Activated T-cell treated with anti-CD3 and anti-CD28 coated beads, Interleukin-2, amount 50 U/mL, for 72 hours (primary cell): ENCODE measurements around the gene EFHC1. TPM values are rescaled to one million over a fixed set of nuclear protein-coding genes. Genes with fewer than 3 reads are reported as not detected.
A peak's percentile ranks its signal among the peaks of the same experiment; 100 is the strongest.

Experiments
- ATAC-seq, 2 donors: fragments of 150-1000 bp; cut with Tn5 transposase; replicated peaks in 1 of 2; 2 replicates each; pipeline ENCODE4 v1.10.0; 2021; ENCODE audit warnings: moderate library complexity in 2 of 2, mild to moderate bottlenecking in 1 of 2
- DNase-seq, 2 donors: peaks; one replicate each; pipeline ENCODE4 v3.0.0; 2021 to 2022; ENCODE audit warnings: mixed read lengths in 1 of 2
- H3K27ac Mint-ChIP-seq: one replicate; pipeline ENCODE4 v1.8.0; 2022; ENCODE audit warnings: mild to moderate bottlenecking, moderate library complexity, mixed read lengths
- H3K27me3 Mint-ChIP-seq: one replicate; pipeline ENCODE4 v1.8.0; 2022; ENCODE audit warnings: low read depth, mixed read lengths
- H3K36me3 Mint-ChIP-seq, 2 donors: one replicate each; pipeline ENCODE4 v1.8.0; 2022; ENCODE audit warnings: mixed read lengths in 2 of 2, mild to moderate bottlenecking in 1 of 2; ENCODE audit not compliant: insufficient read depth in 2 of 2
- H3K4me1 Mint-ChIP-seq: one replicate; pipeline ENCODE4 v1.8.0; 2022; ENCODE audit warnings: low read depth, mixed read lengths
- H3K4me3 Mint-ChIP-seq, 2 donors: one replicate each; pipeline ENCODE4 v1.8.0; 2022; ENCODE audit warnings: mild to moderate bottlenecking in 2 of 2, mixed read lengths in 2 of 2, moderate library complexity in 2 of 2
- H3K9me3 Mint-ChIP-seq, 2 donors: one replicate each; pipeline ENCODE4 v1.8.0; 2022; ENCODE audit warnings: mixed read lengths in 2 of 2
- total RNA-seq, 2 donors: library from RNA; stranded (reverse); gene quantifications; one replicate each; pipeline ENCODE4 v1.2.3, GENCODE V29; 2022

Gene EFHC1
- total RNA-seq, 2 donors from 2014 or later: 4.6 to 5.1 TPM

GRCh38 chr6:52491203-52492069 is 71.3 kb downstream of the EFHC1 start:
- no peaks in the 10 kb centered on the region for H3K27me3 Mint-ChIP-seq
- H3K9me3 Mint-ChIP-seq: peaks cover 0 to 5% of the 10 kb centered on the region in 2 donors
- H3K27ac Mint-ChIP-seq: no peak overlapping the region
- peaks cover 0 to 4% of the 10 kb centered on the region in 2 donors for H3K36me3 Mint-ChIP-seq
- H3K4me1 Mint-ChIP-seq: no peaks in the 10 kb centered on the region
- no peak for ATAC-seq
- no peak overlapping the region for H3K4me3 Mint-ChIP-seq
- DNase-seq: no peak

GRCh38 chr6:52493669-52494068 is 73.5 kb downstream of the EFHC1 start:
- no peak overlapping the region for H3K4me3 Mint-ChIP-seq
- H3K27ac Mint-ChIP-seq: no peak overlapping the region
- H3K4me1 Mint-ChIP-seq: no peaks in the 10 kb centered on the region
- no peaks in the 10 kb centered on the region for H3K27me3 Mint-ChIP-seq
- H3K36me3 Mint-ChIP-seq: peaks cover 0 to 4% of the 10 kb centered on the region in 2 donors
- ATAC-seq (peak; percentile 31 to 76), DNase-seq (no peak)
- H3K9me3 Mint-ChIP-seq: peaks cover 0 to 5% of the 10 kb centered on the region in 2 donors

GRCh38 chr6:52494298-52495072 is 74.3 kb downstream of the EFHC1 start:
- no peak for DNase-seq
- Mint-ChIP-seq H3K27ac (no peak overlapping the region), H3K9me3 (peaks cover 0 to 5% of the 10 kb centered on the region in 2 donors), H3K4me1 (no peaks in the 10 kb centered on the region), H3K27me3 (no peaks in the 10 kb centered on the region), H3K4me3 (no peak overlapping the region), H3K36me3 (peaks cover 0 to 4% of the 10 kb centered on the region in 2 donors)
- ATAC-seq: peak in 1 of 2 donors; percentile 21

GRCh38 chr6:52495922-52496321 is 75.8 kb downstream of the EFHC1 start:
- Mint-ChIP-seq H3K4me3 (no peak overlapping the region), H3K9me3 (peaks cover 0 to 5% of the 10 kb centered on the region in 2 donors)

DNA sequence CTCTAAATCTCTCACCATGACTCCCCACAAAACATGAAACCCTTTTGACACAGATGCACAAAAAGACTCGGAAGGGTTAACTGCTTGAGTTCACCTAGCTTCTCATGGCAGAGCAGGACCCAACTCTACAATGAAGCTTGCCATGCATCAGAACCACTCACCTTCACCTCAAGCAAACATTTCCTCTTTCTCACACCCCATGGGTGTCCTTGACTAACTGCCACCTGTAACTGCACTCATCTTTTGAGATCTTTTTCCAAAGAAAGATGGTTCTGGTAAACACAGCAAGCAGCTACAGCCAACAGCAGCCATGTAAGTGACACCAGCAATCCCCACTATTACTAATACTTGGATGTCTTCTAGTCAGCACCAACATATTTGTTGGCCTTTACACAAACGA is 76.5 kb downstream of the EFHC1 start:
- Mint-ChIP-seq H3K4me1 (no peaks in the 10 kb centered on the region), H3K27ac (no peak overlapping the region), H3K27me3 (no peaks in the 10 kb centered on the region), H3K9me3 (peaks cover 0 to 5% of the 10 kb centered on the region in 2 donors), H3K36me3 (peaks cover 0 to 4% of the 10 kb centered on the region in 2 donors), H3K4me3 (no peak overlapping the region)
- DNase-seq (no peak), ATAC-seq (no peak)

More at GRCh38 chr6:52495922-52496321, 75.8 kb downstream of the EFHC1 start:
- ATAC-seq (no peak), DNase-seq (no peak)
- Mint-ChIP-seq H3K27ac (no peak overlapping the region), H3K36me3 (peaks cover 0 to 4% of the 10 kb centered on the region in 2 donors), H3K4me1 (no peaks in the 10 kb centered on the region), H3K27me3 (no peaks in the 10 kb centered on the region)

DNA sequence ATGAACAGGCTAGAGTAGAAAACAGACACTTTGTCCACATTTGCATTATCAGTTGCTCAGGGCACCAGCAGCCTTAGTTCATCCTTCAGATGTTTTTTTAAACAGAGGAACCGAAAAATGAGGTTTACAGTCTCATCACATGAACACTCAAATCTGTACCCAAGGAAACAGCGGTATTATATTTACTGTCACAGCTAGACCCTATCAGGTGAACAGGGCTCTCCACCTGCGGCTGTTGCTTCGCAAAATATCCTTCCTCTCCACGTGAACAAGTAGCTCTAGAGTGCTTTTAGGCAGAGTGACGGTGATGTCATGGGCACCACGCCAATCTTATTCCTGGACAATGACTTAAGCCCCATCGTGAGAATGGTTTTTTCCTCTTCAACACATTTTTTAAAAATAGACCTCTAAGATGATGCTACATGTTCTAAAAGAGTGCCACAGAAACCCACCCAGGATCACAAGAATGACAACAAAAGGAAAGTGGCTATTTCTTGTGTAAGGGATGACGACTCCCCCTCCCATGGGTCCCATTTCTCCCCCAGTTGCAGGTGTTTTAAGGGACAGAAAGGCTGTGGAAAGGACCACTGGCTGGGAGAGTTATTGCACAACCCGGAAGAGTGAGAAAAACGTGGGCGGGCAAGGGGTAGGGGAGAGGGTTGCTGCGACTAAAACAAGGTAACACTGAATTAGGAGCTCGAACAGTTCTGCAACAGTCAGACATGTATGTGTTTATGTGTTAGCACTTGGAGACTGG is 77.7 kb downstream of the EFHC1 start:
- ATAC-seq (peak in 1 of 2 donors; percentile 8), DNase-seq (no peak)
- H3K36me3 Mint-ChIP-seq: peaks cover 0 to 4% of the 10 kb centered on the region in 2 donors
- no peaks in the 10 kb centered on the region for H3K4me1 Mint-ChIP-seq
- H3K4me3 Mint-ChIP-seq: no peak overlapping the region
- H3K9me3 Mint-ChIP-seq: peaks cover 0 to 5% of the 10 kb centered on the region in 2 donors
- H3K27me3 Mint-ChIP-seq: no peaks in the 10 kb centered on the region
- no peak overlapping the region for H3K27ac Mint-ChIP-seq

DNA sequence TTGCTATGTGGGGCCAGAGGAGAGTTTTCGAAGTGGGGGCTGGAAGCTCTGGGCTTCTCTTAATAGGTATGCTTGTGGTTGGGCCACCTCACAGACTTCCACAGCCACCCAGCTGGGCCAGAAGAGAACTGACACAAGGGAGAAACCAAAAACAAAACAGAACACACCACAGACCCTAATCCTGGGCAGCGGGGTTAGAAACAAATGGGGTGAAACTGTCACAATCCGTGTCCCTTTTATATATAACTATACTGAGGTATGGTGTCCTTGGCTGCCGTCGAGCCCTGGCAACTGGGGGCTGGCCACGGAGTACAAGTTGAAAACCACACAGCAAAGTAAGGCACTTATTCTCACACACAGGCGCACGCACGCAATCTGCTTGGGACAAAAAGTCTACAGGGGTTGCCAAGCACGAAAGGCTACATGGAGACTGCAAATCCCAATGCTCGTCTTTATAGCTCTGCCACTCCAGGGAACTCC is 78.4 kb downstream of the EFHC1 start:
- Mint-ChIP-seq H3K4me1 (no peaks in the 10 kb centered on the region), H3K9me3 (peaks cover 0 to 5% of the 10 kb centered on the region in 2 donors), H3K27ac (no peak overlapping the region), H3K27me3 (no peaks in the 10 kb centered on the region), H3K36me3 (peaks cover 0 to 4% of the 10 kb centered on the region in 2 donors), H3K4me3 (no peak overlapping the region)
- ATAC-seq: no peak
- DNase-seq: no peak

- ATAC-seq (no peak), DNase-seq (no peak)
- H3K27me3 Mint-ChIP-seq: no peaks in the 10 kb centered on the region
- no peak overlapping the region for H3K4me3 Mint-ChIP-seq
- H3K4me1 Mint-ChIP-seq: no peaks in the 10 kb centered on the region
- no peak overlapping the region for H3K27ac Mint-ChIP-seq
- H3K9me3 Mint-ChIP-seq: peaks cover 0 to 5% of the 10 kb centered on the region in 2 donors
- H3K36me3 Mint-ChIP-seq: peaks cover 0 to 4% of the 10 kb centered on the region in 2 donors
Measured at GRCh38 chr6:52499026-52499425, 78.9 kb downstream of the EFHC1 start.

DNA sequence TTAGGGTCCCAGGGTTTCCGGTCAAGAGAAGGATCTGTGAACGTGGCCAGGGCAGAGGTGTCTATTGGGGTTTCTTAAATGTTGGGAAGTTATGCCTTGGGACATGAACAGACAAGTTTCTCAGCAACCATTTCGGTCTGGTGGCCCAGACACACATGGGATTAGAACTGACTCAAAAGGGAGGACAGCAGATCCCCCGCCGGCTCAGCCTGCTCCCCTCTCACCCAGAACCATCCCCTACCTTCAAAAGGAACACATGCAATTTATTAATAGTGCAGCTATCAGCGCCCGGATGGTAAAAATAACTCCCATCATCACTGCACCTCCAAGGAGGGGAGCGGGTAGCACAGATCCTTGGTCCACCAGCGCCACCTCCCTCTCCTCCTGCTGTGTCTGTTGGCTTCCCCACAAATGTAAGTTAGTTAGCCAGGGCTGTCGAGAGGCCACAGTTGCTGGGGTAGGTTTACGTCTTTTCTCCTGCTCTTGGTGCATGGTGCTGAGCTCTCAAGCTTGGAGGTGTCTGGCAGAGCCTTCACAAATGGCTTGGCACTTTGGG is 79.6 kb downstream of the EFHC1 start:
- ATAC-seq: no peak
- H3K4me1 Mint-ChIP-seq: no peaks in the 10 kb centered on the region

GRCh38 chr6:52500238-52501129 is 80.3 kb downstream of the EFHC1 start:
- no peak for DNase-seq
- H3K4me1 Mint-ChIP-seq: no peaks in the 10 kb centered on the region
- H3K9me3 Mint-ChIP-seq: no peaks in the 10 kb centered on the region
- no peak overlapping the region for H3K27ac Mint-ChIP-seq
- no peaks in the 10 kb centered on the region for H3K36me3 Mint-ChIP-seq
- H3K27me3 Mint-ChIP-seq: no peaks in the 10 kb centered on the region
- ATAC-seq: no peak
- H3K4me3 Mint-ChIP-seq: no peak overlapping the region

More for the DNA sequence above, 79.6 kb downstream of the EFHC1 start:
- no peak for DNase-seq
- Mint-ChIP-seq H3K27me3 (no peaks in the 10 kb centered on the region), H3K9me3 (peaks cover 0 to 3% of the 10 kb centered on the region in 2 donors), H3K36me3 (peaks cover 0 to 4% of the 10 kb centered on the region in 2 donors), H3K27ac (no peak overlapping the region), H3K4me3 (no peak overlapping the region)

GRCh38 chr6:52502306-52503029 is 82.3 kb downstream of the EFHC1 start:
- no peaks in the 10 kb centered on the region for H3K36me3 Mint-ChIP-seq
- H3K27me3 Mint-ChIP-seq: no peaks in the 10 kb centered on the region
- ATAC-seq: no peak
- no peaks in the 10 kb centered on the region for H3K4me1 Mint-ChIP-seq
- H3K4me3 Mint-ChIP-seq: no peak overlapping the region
- no peak overlapping the region for H3K27ac Mint-ChIP-seq
- H3K9me3 Mint-ChIP-seq: no peaks in the 10 kb centered on the region
- DNase-seq: no peak
